ENCODE measurements around the gene NUMB.

The NUMB gene

DNA sequence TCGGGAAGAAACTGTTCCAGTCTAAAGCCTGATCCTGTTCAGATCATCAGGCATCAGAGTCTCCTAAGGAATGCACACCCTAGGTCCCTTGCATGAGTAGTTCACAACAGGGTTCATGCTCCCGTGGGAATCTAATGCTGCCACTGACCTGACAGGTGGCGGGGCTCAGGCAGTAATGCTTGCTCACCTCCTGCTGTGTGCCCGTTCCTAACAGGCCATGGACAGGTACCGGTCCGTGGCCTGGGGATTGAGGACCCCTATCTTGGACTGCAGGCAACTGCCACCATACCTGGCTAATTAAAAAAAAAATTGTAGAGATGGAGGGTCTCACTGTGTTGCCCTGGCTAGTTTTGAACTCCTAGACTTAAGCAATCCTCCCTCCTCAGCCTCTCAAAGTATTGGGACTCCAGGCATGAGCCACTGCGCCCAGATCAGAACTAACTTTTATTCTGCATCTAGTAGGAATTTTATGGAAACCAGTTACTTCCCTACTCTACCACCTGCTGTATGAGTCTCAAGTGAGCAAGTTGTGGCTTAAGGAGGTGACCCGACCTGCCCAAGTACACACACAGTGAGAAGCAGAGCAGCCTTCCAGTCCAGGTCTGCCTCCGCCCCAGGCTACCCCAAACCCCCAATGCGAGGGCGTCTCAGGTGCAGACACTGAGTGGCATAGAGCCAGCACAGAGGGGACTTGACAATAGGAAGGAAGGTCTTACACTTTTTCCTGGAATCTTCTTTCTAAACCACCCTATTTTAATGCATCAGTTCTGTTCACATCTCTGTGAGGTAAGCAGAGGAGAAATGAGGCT, 223.6 kb downstream of the NUMB start:
- no peak for DNase-seq (ENCODE audit: low read depth in 2 of 2, low spot score in 1 of 2)

GRCh38 chr14:73234029-73234428, 224.3 kb downstream of the NUMB start:
- no peak for DNase-seq (ENCODE audit: low read depth in 2 of 2, low spot score in 1 of 2)

- DNase-seq (ENCODE audit: low read depth in 2 of 2, low spot score in 1 of 2): no peak
These were observed 224.8 kb downstream of the NUMB start for GRCh38 chr14:73233564-73233963.

- no peak for DNase-seq (ENCODE audit: low read depth in 2 of 2, low spot score in 1 of 2)
These were observed 225.4 kb downstream of the NUMB start for GRCh38 chr14:73232984-73233383.

DNA sequence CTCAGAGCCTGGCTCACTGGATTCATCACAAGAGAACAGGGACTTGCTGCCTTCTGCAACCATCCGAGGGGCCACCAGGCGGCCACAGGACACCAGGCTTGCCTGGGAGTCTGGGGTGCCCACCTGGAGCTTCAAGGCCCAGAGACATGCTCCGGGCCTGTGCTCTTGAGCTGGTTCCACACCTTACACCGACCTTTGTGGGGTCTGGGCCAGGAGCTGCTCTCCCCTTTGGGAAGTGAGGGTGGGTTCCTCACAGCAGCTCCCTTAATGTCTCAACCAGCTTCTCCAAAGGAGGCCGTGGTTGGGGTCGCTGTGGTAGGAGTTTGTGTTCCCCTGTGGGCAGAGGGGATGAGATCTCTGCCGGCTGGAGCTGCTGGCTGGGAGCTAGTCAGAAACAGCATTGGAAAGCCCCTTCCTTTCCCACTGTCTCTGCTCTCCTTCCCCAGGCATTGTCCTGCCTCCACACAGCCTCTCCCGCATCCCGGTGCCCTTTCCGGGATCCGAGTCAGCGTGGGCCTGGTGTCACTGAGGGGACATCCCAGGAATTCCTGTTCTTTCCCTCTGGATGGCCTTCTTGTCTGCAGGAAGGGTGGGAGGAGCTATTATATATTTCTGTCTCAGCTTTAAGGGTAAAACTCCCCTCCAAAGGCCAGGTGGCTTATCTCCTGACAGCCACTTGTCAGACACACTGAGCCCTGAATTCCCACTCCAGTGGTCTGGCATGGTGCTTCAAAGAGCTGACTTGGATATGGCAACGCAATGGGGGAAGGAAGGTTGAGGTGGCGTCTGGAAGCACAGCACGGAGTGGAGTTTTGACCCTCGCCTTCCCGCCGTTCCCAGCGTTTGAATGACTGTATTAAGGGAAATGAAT, 226.1 kb downstream of the NUMB start:
- DNase-seq (ENCODE audit: low read depth in 2 of 2, low spot score in 1 of 2): no peak

DNA sequence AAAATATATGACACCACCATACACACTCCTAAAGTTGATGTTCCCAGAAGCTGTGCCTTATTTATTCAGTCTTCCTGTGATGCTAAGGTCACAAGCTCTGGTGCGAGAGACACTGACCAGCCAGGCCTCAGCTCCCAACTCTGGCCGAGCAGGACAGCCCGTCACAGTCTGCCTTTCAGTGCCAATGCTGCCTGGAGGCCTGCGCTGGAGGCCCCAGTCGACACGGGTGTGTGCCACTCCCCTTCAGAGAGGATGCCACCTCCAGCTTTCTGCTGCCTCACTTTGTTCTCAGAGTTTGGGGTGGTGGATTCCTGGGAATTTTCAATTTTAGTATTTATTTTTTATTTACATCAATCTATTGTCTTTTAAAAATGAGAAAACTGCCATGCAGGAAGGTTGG, 228.3 kb downstream of the NUMB start:
- DNase-seq (ENCODE audit: low read depth in 2 of 2, low spot score in 1 of 2): no peak

DNA sequence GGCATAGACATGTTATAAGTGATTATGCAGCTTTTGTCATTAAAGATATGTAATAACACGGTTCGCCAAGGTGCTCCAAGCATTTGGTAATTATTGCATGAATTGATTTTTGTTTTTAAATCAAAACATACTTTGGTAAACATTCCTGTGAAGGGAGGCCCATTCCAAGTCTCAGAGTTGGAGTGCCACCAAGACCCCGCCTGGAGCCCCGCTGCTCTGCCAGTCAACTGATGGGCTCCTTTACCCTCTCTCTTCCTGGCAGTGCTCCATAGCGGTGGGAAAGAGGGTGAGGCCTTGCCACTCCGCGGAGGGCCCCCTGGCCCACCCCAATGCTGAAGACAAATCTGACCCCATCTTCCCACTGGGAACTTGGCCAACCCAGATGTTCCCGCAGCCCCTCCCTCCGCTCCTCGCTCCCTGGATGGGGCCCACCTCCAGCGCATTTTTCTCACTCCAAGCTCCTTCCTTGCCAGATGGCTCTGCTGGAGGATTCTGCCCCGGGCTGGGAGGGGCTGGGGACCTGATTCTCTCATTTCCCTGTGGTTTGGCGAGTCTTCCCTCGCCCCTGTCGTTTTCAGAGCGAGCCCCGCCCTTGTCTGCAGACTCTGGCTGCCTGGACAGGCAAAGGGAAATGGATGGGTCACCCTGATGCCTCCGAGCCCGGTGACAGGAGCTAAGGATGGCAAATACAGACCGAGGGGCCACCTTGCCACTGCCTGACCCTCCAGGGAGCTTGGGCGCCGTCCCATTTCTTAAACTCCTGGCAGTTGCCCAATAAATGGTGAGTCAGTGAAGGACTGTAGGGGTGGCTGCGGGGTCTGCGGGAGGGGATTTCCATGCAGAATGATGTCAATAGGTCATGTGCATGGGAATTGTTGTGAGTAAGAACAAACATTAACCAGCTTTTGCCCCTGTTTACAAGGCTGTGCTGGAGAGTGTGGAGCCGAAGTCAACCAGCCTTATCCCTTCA, 230.2 kb downstream of the NUMB start:
- no peak for DNase-seq (ENCODE audit: low read depth in 2 of 2, low spot score in 1 of 2)

GRCh38 chr14:73225496-73225895, 232.8 kb downstream of the NUMB start:
- no peak for DNase-seq (ENCODE audit: low read depth in 2 of 2, low spot score in 1 of 2)

All from stimulated activated CD8-positive, alpha-beta memory T cell treated with anti-CD3 and anti-CD28 coated beads, Interleukin-4, amount 100 ng/mL, for 1 hour (primary cell).